Esophagus mucosa (tissue), 1 donor: ENCODE data around the gene ZNF487. TPM values are rescaled to one million over a fixed set of nuclear protein-coding genes. Genes with fewer than 3 reads are reported as not detected.
"Not testable (repeated sequence)": the region's sequence is repeated elsewhere in the genome, so short reads cannot be mapped to it uniquely, and the experiment has no call there.

Source experiments
- ATAC-seq: fragments of 200-7000 bp; cut with Tn5 transposase; one replicate; pipeline ENCODE4 v1.9.1; 2020
- total RNA-seq: library from RNA; stranded (reverse); gene quantifications from one replicate; pipeline ENCODE4 v1.2.4, GENCODE V29; 2023
- donor health status: DM: yes; HTN: yes; CAD: no.

The ZNF487 gene
- total RNA-seq, 1 donor from 2014 or later = 2.9 TPM

DNA sequence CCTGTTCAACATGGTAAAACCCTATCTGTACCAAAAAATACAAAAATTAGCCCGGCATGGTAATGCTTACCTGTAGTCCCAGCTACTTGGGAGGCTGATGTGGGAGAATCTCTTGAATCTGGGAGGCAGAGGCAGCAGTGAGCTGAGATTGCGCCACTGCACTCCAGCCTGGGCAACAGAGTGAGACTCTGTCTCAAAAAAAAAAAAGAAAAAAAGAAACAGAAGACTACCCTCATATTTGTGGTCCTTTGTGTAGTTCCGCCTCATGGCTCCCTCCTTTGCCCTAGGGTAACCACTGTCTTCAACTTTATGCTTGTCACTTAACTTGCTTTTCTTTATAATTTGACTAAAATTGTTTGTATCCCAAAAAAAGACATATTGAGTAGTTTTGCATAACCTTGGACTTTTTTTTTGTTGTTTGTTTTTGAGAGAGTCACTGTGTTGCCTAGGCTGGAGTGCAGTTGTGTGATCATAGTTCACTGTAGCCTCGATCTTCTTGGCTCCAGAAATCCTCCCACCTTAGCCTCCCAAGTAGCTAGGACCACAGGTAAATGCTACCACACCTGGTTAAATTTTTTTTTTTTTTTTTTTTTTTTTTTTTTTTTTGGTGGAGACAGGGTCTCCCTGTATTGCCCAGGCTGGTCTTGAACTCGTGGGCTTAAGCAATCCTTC, 3.7 kb downstream of the ZNF487 start:
- ATAC-seq = no peak

DNA sequence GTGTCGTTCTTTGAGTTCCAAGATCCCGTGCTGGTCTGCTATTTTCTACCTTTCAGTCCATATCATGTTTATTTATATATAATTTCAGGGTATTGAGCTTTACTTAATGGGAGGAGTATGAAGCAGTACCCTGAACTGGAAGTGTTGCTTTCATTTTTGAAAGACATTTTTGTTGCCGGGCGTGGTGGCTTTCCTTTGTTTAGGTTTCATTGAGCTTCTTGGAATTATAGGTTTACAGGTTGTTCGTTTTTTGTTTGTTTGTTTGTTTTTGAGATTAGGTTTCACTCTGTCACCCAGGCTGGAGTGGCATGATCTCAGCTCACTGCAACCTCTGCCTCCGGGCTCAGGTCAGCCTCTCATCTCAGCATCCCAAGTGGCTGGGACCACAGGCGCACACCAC, 7.4 kb downstream of the ZNF487 start:
- no peak for ATAC-seq

DNA sequence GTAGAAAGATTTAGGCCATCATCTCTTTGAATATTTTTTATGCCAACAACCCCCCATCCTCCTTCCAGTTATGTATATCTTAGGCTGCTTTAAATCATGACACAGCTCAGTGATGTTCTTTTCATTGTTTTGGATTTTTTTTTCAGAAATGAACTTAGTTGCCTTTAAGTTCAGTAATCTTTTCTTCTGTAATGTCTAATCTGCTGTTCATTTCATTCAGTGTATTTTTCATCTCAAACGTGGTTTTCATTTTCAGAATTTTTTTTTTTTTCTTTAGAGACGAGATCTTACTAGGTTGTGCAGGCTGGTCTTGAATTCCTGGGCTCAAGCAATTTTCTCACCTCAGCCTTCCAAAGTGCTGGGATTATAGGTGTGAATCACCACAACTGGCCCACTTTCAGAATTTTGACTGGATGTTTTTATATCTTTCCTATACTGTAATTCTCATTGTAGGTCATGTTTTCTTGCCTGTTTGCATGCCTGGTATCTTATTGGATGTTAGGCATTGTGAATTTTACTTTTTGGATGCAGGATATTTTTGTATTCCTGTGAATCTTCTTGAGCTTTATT, 8.1 kb downstream of the ZNF487 start:
- ATAC-seq = peak; percentile 66

DNA sequence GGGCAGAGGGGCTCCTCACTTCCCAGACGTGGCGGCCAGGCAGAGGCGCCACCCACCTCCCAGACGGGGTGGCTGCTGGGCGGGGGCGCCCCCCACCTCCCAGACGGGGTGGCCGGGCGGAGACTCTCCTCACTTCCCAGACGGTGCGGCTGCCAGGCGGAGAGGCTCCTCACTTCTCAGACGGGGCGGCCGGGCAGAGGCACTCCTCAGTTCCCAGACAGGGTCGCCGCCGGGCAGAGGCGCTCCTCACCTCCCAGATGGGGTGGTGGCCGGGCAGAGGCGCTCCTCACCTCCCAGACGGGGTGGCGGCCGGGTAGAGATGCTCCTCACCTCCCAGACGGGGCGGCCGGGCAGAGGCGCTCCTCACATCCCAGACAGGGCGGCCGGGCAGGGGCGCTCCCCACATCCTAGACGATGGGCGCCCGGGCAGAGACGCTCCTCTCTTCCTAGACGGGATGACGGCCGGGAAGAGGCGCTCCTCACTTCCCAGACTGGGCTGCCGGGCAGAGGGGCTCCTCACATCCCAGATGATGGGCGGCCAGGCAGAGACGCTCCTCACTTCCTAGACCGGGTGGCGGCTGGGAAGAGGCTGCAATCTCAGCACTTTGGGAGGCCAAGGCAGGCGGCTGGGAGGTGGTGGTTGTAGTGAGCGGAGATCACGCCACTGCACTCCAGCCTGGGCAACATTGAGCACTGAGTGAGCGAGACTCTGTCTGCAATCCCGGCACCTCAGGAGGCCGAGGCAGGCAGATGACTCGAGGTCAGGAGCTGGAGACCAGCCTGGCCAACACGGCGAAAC, 9.5 kb downstream of the ZNF487 start:
- ATAC-seq = not testable (repeated sequence)

DNA sequence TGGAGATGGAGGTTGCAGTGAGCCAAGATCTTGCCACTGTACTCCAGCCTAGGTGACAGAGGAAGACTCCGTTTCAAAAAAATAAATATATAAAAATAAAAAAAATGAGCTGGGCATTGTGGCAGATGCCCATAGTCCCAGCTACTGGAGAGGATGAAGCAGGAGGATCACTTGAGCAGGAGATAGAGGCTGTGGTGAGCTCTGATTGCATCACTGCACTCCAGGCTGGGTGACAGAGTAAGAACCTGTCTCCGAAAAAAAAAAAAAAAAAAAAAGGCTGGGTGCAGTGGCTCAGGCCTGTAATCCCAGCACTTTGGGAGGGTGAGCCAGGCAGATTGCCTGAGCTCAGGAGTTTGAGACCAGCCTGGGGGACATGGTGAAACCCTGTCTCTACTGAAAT, 11.8 kb downstream of the ZNF487 start:
- ATAC-seq = no peak

DNA sequence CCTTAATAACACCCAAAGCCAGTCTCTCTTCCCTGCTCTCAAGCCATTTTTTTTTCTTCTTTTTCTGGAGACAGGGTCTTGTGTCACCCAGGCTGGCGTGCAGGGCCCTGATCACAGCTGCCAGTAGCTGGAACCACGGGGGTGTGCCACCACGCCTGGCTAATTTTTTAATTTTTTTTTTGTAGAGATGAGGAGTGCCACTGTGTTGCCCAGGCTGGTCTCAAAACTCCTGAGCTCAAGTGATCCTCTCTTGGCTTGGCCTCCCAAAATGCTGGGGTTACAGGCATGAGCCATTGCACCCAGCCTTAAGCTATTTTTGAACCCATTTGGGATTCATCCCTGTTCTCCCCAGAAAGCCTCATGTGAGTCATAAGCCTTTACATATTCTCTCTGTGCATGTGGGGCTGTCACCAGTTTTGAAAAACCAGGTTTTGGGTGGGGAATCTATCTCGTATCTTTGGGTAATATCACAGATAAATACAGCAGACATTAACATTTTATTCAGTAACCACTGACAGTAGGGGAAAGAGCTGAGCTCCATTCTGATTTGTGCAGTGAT, 15.5 kb downstream of the ZNF487 start:
- ATAC-seq = peak; percentile 6

DNA sequence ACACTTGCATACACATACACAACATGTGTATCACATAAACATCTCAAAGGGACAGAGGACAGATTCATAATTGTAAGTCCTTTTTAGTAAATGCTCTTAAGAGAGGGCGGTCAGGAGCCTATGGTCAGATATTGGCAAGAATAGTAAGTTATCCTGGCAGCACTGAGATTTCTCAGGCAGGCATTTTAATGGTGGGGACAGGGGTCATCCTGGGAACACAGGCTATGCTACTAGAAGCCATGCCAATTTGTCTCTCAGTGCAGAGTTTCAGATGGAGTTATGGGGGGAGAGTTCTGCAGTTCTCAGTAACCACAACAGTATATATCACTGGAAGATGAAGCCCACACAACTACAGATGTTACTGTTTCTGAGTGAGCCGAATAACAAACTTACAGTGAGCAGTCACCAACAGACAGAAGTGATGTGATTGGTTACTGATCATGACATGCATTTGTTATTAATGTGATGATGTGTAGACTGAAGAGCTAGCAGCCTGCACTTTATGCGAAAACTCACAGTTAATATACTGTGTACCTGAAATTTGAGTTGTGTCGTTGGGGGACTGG, 16.4 kb downstream of the ZNF487 start:
- no peak for ATAC-seq

DNA sequence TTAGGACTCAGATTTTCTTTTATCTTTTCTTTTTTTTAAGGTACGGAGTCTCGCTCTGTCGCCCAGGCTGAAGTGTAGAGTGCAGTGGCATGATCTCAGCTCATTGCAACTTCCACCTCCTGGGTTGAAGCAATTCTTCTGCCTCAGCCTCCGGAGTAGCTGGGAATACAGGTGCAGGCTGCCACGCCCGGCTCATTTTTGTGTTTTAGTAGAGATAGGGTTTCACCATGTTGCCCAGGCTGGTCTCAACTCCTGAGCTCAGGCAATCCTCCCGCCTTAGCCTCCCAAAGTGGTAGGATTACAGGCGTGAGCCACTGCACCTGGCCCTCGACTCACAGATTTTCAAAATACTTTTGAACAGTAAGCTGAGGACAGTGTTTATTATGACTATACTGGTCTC, 17.1 kb downstream of the ZNF487 start:
- ATAC-seq = not testable (repeated sequence)

DNA sequence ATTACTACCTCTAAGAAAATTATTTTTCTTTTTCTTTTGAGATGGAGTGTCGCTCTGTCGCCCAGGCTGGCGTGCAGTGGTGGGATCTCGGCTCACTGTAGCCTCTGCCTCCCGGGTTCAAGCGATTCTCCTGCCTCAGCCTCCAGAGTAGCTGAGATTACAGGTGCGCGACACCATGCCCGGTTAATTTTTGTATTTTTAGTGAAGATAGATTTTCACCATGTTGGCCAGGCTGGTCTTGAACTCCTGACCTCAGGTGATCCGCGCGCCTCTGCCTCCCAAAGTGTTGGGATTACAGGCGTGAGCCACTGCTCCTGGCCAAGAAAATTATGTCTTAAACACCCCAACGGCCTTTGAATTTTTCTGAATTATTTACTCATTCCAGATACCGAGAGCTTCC, 19.6 kb downstream of the ZNF487 start:
- not testable (repeated sequence) for ATAC-seq

DNA sequence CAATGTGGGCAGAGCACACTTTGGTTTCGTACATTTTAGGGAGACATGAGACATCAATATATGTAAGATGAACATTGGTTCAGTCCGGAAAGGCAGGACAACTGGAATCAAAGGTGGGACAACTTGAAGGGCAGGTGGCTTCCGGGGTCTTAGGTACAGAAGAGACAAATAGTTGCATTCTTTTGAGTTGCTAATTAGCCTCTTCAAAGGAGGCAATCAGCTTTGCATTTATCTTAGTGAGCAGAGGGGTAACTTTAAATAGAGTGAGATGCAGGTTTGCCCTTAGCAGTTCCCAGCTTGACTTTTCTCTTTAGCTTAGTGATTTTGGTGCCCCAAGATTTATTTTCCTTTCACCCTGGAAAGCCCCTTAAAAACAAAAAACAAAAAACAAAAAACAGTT, 21.3 kb downstream of the ZNF487 start:
- no peak for ATAC-seq

DNA sequence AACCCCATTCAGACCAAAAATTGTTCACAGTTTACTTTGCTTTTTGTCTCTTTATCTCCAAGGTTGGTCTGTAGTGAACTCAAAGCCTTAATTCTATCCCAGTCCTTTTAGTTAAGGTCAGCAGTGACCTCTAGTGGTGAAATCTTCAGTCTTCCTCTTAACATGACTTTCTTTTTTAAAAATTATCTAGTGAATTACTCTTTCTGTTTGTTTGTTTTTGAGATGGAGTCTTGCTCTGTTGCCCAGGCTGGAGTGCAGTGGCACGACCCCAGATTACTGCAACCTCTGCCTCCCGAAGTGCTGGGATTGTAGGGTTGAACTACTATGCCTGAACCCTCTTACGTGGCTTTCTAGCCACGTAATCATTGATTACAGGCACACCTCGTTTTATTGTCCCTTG, 25.0 kb downstream of the ZNF487 start:
- peak; percentile 78 for ATAC-seq

DNA sequence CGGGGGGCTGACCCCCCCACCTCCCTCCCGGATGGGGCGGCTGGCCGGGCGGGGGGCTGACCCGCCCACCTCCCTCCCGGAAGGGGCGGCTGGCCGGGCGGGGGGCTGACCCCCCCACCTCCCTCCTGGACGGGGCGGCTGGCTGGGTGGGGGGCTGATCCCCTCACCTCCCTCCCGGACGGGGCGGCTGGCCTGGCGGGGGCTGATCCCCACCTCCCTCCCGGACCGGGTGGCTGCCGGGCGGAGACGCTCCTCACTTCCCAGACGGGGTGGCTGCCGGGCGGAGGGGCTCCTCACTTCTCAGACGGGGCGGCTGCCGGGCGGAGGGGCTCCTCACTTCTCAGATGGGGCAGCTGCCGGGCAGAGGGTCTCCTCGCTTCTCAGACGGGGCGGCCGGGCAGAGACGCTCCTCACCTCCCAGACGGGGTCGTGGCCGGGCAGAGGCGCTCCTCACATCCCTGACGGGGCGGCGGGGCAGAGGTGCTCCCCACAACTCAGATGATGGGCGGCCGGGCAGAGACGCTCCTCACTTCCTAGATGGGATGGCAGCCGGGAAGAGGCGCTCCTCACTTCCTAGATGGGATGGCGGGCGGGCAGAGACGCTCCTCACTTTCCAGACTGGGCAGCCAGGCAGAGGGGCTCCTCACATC, 28.3 kb downstream of the ZNF487 start:
- not testable (repeated sequence) for ATAC-seq

DNA sequence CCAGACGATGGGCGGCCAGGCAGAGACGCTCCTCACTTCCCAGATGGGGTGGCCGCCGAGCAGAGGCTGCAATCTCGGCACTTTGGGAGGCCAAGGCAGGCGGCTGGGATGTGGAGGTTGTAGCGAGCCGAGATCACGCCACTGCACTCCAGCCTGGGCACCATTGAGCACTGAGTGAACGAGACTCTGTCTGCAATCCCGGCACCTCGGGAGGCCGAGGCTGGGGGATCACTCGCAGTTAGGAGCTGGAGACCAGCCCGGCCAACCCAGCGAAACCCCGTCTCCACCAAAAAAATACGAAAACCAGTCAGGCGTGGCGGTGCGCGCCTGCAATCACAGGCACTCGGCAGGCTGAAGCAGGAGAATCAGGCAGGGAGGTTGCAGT, 28.8 kb downstream of the ZNF487 start:
- ATAC-seq = not testable (repeated sequence)

DNA sequence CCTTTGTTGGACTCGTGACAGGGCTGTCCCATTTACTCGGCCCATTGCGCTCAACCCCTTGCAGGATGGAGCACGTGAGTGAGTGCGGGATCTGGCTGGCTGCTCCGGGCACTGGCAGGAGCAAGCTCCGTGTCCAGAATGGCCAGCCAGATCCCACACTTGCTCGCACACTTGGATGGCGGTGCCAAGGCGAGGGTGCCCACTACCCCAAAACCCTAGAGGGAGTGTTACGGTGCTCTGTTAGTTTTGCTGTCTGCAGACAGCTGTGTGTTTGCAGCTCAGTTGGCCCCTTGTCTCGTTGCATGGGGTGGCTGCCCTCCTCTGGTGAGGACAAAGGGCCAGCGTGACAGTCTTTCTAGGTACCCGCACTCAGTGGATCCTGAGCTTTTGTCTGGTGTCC, 34.2 kb downstream of the ZNF487 start:
- ATAC-seq = no peak

DNA sequence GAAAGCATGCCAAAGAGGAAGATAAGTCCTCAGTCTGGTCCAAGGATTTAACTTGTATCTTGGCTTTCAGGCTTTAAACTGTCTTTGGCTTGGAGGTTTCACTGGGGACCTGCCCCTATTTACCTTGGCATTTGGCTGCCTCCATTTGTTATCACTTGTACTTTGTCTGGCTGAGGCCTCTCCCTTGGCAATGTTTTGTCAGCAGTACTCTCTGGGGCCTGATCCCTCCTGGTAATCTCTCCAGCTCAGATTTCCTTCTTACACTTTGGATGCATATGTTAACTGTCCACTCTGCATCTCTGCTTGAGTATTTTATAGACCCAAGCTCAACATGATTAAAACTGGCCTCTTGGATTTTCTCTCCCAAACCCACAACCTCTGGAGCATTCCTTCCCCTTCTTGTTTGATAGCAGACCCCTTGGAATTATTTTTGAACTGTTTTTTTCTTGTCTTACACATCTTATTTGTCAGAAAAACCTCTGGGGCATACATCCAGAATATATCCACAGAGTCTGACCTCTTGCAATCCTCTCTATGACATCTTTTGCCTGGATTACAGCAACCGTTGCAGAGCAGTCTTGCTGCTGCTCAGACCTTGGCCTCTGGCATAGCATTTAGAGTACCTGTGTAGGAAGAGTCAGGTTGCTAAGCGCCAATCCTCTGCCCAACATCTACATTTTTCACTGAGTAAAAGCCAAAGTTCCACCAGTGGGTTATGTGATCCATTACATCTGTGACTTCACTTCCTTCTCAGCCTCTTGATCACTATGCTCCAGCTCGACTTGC, 35.2 kb downstream of the ZNF487 start:
- ATAC-seq = no peak

DNA sequence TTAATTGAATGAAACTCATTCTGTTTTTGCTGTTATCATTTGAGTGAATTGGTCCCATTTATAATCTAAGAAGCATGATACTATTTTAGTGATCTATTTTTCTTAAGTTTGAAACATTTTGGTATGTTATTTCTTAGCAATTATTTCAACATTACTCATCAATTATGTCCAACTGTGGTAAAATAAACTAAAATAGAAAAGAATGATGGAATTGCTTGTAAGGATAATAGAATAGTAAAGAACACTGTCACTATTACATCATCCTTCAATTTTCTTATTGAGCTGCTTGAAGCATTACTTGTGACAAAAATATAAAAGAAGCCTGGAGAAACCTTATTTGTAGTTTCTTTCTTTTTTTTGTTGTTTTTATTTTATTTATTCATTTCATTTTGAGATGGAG, 42.4 kb downstream of the ZNF487 start:
- no peak for ATAC-seq

DNA sequence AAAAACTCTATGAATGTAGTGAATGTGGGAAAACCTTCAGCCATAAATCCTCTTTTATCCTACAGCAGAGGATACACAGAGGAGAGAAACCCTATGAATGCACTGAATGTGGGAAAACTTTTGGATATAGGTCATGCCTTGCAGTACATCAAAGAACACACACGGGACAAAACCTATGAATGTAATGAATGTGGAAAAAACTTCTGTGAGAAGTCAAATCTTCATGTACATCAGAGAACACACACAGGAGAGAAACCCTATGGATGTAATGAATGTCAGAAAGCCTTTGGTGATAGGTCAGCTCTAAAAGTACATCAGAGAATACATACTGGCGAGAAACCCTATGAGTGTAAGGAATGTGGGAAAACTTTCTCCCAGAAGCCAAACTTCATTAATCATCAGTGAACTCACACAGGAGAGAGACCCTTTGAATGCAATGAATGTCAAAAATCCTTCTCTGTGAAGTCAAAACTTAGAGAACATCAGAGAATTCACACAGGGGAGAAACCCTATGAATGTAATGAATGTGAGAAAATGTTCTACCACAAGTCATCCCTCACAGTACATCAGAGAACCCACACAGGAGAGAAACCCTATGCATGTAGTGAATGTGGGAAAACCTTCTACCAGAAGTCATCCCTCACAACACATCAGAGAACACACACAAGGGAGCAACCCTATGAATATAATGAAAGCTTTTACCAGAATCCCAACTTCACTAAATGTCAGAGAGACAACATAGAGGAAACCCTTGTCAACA, 45.6 kb downstream of the ZNF487 start:
- no peak for ATAC-seq

DNA sequence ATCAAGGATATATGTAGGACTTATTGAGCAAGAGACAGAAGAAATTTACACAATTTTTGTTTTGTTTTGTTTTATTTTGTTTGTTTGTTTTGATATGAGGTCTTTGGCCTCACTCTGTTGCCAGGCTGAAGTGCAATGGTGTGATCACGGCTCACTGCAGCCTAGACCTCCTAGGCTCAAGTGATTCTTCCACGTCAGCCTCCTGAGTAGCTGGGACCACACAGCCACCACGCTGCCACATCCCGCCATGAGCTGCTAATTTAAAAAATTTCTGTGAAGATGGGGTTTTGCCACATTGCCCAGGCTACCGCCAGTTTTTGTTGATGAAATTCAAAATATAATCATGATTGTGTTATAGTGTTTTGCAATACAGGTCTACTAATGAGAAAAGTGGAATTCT, 54.9 kb downstream of the ZNF487 start:
- ATAC-seq = no peak

DNA sequence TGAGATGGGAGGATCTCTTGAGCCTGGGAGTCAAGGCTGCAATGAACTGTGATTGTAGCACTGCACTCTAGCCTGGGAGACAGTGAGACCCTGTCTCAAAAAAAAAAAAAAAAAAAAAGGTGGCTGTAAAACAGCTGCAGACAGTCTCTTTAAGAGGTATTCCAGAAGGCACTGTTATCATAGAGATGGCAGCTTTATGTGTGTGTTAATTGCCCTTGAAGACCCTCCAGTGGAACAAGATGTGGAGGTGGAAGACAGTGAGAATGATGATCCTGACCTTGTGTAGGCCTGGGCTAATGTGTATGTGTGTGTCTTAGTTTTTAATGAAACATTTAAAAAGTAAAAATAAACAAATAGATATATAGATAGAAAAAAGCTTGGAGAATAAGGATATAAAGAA, 66.0 kb downstream of the ZNF487 start:
- ATAC-seq = no peak

DNA sequence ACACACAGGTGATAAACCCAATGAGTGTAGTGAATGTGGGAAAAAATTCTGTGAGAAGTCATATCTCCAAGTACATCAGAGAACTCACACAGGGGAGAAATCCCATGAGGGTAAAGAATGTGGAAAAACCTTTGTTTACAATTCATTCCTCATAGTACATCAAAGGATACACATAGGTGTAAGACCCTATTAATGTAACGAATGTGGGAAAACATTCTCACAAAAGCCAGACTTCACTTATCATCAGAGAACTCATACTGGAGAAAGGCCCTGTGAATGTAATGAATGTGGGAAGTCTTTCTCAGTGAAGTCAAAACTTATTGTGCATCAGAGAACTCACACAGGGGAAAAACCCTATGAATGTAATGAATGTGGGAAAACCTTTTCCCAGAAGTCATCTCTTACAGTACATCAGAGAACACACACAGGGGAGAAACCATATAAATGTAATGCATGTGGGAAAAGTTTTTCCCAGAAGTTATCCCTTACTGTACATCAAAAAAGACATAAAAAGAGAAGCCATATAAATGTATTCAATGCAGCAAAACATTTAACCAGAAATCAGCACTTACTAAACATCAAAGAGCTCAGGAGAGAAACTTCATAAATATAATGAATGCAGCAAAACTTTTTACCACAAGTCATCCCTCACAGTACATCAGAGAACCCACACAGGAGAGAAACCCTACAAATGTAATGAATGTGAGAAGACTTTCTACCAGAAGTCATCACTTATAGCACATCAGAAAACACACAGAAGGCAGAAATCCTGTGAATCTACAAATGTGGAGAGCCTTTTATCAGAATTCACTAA, 87.7 kb downstream of the ZNF487 start:
- no peak for ATAC-seq
